Sigmoid colon (tissue), 4 donors: ENCODE results near the gene THNSL1.

Experiments
- CTCF ChIP-seq, 4 experiments: fragments of 450-650 bp in 3 of 4; fragments of 200-600 bp in 1 of 4; IDR thresholded peaks; one replicate each; pipeline ENCODE4 v1.5.1; 2016 to 2019; ENCODE audit warnings: antibody characterized with exemption in 4 of 4, mild to moderate bottlenecking in 3 of 4, moderate library complexity in 2 of 4
- POLR2AphosphoS5 ChIP-seq, 4 donors: sonication (generic); formaldehyde crosslinking; IDR thresholded peaks; one replicate each; pipeline ENCODE4 v1.6.1; 2017; ENCODE audit warnings: antibody characterized with exemption in 4 of 4

- TF ChIP-seq POLR2AphosphoS5 (IDR thresholded peaks at IDR 0.05) (no peak), CTCF (IDR thresholded peaks at IDR 0.05) (no peak)
These were observed 18.4 kb upstream of the THNSL1 start for GRCh38 chr10:24998044-24998443.
